Progenitor cell of endocrine pancreas (in vitro differentiated cells): Measurements from ENCODE around the gene SLC38A5. TPM values are rescaled to one million over a fixed set of nuclear protein-coding genes. Genes with fewer than 3 reads are reported as not detected.

ENCODE experiments used
- DNase-seq: peaks from one replicate; pipeline ENCODE4 v3.0.0; 2021; ENCODE audit warnings: low spot score; ENCODE audit not compliant: unreplicated experiment
- H3K27ac Mint-ChIP-seq: 2 replicates; pipeline ENCODE4 v1.8.0; 2021; ENCODE audit warnings: mild to moderate bottlenecking, moderate library complexity, mixed read lengths
- H3K27me3 Mint-ChIP-seq: 2 replicates; pipeline ENCODE4 v1.8.0; 2021; ENCODE audit warnings: mixed read lengths
- H3K36me3 Mint-ChIP-seq: 2 replicates; pipeline ENCODE4 v1.8.0; 2022; ENCODE audit warnings: mixed read lengths; ENCODE audit not compliant: insufficient read depth
- H3K4me1 Mint-ChIP-seq: 2 replicates; pipeline ENCODE4 v1.8.0; 2021; ENCODE audit warnings: low read depth, mixed read lengths
- H3K4me3 Mint-ChIP-seq: 2 replicates; pipeline ENCODE4 v1.8.0; 2021; ENCODE audit warnings: low read depth, mild to moderate bottlenecking, moderate library complexity, mixed read lengths
- H3K9me3 Mint-ChIP-seq: 2 replicates; pipeline ENCODE4 v1.8.0; 2021; ENCODE audit warnings: low read depth, mixed read lengths
- total RNA-seq: library from RNA; stranded (reverse); gene quantifications from 2 replicates; pipeline ENCODE4 v1.2.1, GENCODE V29; 2021
- TF ChIP-seq, protein P1 (sequence below): fragments of 200-600 bp; sonication (generic); IDR thresholded peaks from one replicate; pipeline ENCODE4 v1.5.0; 2021; ENCODE audit warnings: antibody characterized with exemption, mild to moderate bottlenecking; ENCODE audit not compliant: unreplicated experiment

SLC38A5 gene
- total RNA-seq, 1 donor from 2014 or later = 0.74 TPM

DNA sequence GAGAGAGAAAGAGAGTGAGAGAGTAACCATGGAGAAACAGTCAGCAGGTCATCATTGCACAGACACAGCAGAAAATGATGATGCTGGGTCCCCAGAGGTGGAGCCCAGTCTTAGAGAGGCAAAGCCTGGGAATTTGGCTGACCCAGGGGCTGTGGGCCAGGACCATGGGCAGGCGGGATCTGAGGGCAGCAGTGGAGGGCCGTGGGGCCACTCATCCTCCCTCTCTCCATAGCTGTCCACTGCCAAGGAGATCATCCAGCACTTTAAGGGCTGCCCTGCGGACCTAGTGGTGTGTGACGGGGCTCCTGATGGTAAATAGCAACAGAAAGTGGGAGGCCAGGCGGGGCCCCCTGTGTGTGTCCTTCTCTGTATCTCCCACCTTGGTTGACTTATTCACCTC lies 8.7 kb upstream of the SLC38A5 start:
- no peak overlapping the region for H3K4me3 Mint-ChIP-seq
- peak overlapping the region; percentile 43 for H3K27ac Mint-ChIP-seq
- H3K27me3 Mint-ChIP-seq = no peaks in the 10 kb centered on the region
- TF ChIP-seq, protein P1, sequence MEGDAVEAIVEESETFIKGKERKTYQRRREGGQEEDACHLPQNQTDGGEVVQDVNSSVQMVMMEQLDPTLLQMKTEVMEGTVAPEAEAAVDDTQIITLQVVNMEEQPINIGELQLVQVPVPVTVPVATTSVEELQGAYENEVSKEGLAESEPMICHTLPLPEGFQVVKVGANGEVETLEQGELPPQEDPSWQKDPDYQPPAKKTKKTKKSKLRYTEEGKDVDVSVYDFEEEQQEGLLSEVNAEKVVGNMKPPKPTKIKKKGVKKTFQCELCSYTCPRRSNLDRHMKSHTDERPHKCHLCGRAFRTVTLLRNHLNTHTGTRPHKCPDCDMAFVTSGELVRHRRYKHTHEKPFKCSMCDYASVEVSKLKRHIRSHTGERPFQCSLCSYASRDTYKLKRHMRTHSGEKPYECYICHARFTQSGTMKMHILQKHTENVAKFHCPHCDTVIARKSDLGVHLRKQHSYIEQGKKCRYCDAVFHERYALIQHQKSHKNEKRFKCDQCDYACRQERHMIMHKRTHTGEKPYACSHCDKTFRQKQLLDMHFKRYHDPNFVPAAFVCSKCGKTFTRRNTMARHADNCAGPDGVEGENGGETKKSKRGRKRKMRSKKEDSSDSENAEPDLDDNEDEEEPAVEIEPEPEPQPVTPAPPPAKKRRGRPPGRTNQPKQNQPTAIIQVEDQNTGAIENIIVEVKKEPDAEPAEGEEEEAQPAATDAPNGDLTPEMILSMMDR = no peak
- H3K36me3 Mint-ChIP-seq = peaks cover 10% of the 10 kb centered on the region
- H3K4me1 Mint-ChIP-seq = peaks cover 12% of the 10 kb centered on the region
- DNase-seq = no peak
- peaks cover 27% of the 10 kb centered on the region for H3K9me3 Mint-ChIP-seq

DNA sequence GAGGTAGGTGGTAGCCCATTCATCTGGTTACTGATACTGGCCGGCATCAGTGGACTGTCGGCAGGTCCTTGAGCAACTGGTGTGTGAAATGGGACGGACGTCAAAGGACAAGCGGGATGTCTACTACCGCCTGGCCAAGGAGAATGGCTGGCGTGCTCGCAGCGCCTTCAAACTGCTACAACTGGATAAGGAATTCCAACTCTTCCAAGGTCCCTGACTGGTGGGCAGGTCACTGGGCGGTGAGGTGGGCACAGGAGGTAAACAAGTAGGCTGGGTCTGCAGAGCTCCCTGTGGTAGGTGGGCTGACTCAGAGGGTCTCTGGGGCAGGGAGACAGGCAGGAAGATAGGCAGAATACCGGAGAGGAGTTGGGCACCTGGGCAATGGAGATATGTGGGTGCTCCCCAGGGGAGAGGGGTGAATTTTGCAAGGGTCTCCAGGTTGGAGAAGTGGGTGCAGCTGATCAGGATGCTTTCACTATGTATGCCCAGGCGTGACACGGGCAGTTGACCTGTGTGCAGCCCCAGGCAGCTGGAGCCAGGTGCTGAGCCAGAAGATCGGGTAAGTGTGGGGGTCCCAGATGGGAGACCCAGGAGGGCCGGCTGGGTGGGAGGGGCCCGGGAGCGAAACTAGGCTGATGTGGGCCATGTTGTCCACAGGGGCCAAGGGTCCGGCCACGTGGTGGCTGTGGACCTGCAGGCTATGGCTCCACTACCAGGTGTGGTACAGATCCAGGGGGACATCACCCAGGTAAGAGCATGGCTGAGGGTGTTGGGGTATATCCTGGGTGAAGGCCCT lies 8.1 kb upstream of the SLC38A5 start:
- Mint-ChIP-seq H3K9me3 (peaks cover 27% of the 10 kb centered on the region), H3K4me1 (peaks cover 14% of the 10 kb centered on the region), H3K36me3 (peaks cover 10% of the 10 kb centered on the region), H3K4me3 (no peak overlapping the region), H3K27me3 (no peaks in the 10 kb centered on the region), H3K27ac (no peak overlapping the region)
- no peak for DNase-seq
- TF ChIP-seq, protein P1 = no peak

DNA sequence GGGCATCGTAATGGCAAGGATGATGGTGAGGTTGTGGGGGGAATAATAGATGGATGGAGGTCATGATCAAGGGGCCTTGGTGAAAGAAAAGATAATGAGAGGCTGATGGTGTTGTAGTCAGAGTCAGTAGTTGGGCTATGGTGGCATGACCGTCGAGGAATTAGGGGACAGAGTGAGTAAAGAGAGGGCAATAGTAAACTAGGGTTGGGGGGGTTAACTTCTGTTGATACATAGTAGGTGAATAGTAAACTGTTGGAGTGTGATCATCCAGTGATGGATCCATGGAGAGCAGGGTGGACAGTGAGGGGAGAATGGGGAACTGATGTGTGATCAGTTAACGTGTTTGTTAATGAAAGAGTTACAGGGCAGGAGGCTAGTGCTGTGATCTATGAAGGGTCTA lies 6.9 kb upstream of the SLC38A5 start:
- TF ChIP-seq, protein P1 = no peak
- Mint-ChIP-seq H3K36me3 (peaks cover 8% of the 10 kb centered on the region), H3K27me3 (no peaks in the 10 kb centered on the region), H3K4me3 (peak overlapping the region; percentile 91), H3K27ac (no peak overlapping the region), H3K4me1 (peaks cover 18% of the 10 kb centered on the region), H3K9me3 (peaks cover 27% of the 10 kb centered on the region)
- DNase-seq = no peak

DNA sequence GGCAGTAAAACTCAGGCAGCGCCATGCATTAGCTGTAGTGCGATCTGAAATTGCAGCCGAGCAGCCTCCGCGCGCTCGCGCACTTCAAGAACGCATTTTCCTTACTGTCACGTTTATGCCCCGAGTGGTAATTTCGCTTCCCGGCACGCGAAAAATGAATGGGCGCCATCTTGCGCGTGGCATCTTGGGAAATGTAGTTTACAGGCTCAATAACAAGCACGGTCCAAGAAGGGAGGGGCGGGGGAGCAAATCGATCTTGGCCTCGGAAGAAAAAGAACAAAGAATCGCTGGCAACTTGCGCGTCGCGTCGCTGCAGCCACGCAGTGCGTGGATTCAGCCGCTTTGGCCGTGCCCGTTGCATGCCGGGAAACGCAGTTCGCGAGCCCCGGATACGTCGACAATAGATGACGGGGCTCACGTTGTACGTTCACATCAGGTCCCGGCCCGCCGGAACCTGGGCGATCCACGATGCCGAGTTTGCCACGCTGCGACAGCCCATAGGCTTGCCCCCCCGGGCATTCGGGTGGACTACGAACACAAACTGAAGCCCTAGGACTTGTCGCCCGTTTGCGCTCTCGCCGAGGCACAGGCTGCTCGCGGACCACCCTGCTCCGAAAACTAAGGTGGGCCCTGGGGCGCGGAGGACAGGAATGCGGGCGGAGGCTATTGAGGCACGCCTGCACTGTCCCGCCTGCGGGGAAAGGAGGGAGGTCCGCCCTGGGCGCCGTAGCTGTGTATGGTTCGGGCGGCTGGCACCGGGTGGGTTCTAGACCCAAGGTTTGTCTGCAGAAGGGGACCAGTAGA lies 5.9 kb upstream of the SLC38A5 start, which contains the start of gene FTSJ1:
Gene FTSJ1 (plus strand): TSS at position 426 of the 804 bp plus-strand sequence. CDS start 1,849 bp downstream, outside the sequence.
- Mint-ChIP-seq H3K27me3 (no peaks in the 10 kb centered on the region), H3K9me3 (peaks cover 32% of the 10 kb centered on the region), H3K36me3 (peaks cover 7% of the 10 kb centered on the region), H3K4me1 (peaks cover 19% of the 10 kb centered on the region), H3K4me3 (peak within 1 kb of the TSS; percentile 91), H3K27ac (peak within 1 kb of the TSS; percentile 93)
- DNase-seq = peak; percentile 57
- TF ChIP-seq, protein P1 = no peak

DNA sequence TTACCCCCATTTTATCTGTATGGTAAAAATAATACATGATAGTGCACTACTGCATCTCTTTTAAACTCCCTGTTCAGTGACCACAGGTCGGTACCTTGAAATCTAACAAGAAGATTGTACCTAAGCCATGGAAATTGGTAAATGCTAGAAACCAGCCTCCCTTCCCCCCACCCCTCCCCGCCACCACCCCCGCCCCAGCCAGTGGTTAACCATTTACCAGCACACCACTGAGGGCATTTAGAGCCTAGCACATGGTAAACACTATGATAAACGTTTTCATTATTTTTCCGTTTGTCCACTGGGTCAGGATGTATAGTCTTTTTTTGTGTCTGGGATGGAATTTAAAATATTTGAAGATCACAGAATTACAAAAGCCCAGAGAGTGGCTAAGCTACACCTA lies 5.2 kb upstream of the SLC38A5 start:
- H3K9me3 Mint-ChIP-seq = peaks cover 28% of the 10 kb centered on the region
- no peak for DNase-seq
- peak overlapping the region; percentile 93 for H3K27ac Mint-ChIP-seq
- TF ChIP-seq, protein P1 = no peak
- H3K4me1 Mint-ChIP-seq = peaks cover 19% of the 10 kb centered on the region
- peaks cover 5% of the 10 kb centered on the region for H3K36me3 Mint-ChIP-seq
- H3K27me3 Mint-ChIP-seq = no peaks in the 10 kb centered on the region
- peak overlapping the region; percentile 91 for H3K4me3 Mint-ChIP-seq
